ENCODE results near the gene ALKBH5. TPM values are rescaled to one million over a fixed set of nuclear protein-coding genes. Genes with fewer than 3 reads are reported as not detected.

ALKBH5 gene
- total and polyA plus RNA-seq, 2 of the 8 experiments (the other 6 are each of a cell fraction or from before 2014, with no cell fraction given), result 63.7 to 86.4 TPM

GRCh38 chr17:18201108-18201507 is 17.5 kb downstream of the ALKBH5 start:
- Histone ChIP-seq H3K79me1 (ENCODE audit: low read depth, low read length) (peaks cover 33% of the 10 kb centered on the region), H2AFZ (ENCODE audit: low read length) (no peak overlapping the region)

More at GRCh38 chr17:18201108-18201507, 17.5 kb downstream of the ALKBH5 start:
- Histone ChIP-seq H2BK15ac (ENCODE audit: low read length) (no peak overlapping the region), H2BK5ac (ENCODE audit: low read depth, low read length) (no peak overlapping the region), H4K91ac (replicated peaks; ENCODE audit: insufficient read length, low read length) (no peak overlapping the region), H3K36me3 (ENCODE audit: control insufficient read depth in 2 of 4, insufficient read depth in 4 of 4, low read length in 3 of 4) (peaks cover 3 to 25% (median 16%) of the 10 kb centered on the region in 4 experiments; a peak in 6 of 8 replicates), H3K9ac (replicated peaks in 1 of 4; ENCODE audit: extremely low read depth in 1 of 4, low read depth in 3 of 4, low read length in 3 of 4) (no peak overlapping the region), H2BK12ac (ENCODE audit: low read depth, low read length) (no peak overlapping the region), H3K4me2 (ENCODE audit: insufficient read depth in 1 of 2, low read depth in 2 of 2, low read length in 2 of 2) (0 out of 4 replicates have a peak overlapping the region, but pooled peaks of 1 of the 2 experiments have one; percentile 10), H3K79me2 (ENCODE audit: control insufficient read depth in 1 of 2, insufficient read depth in 2 of 2, low read length in 2 of 2) (peaks cover 0 to 72% of the 10 kb centered on the region in 2 experiments; a peak in 2 of 4 replicates), H2AK5ac (ENCODE audit: low read depth, low read length) (no peak overlapping the region), H3K27me3 (replicated peaks in 1 of 4; ENCODE audit: control insufficient read depth in 3 of 4, extremely low read depth in 1 of 4, insufficient read depth in 3 of 4, low read length in 3 of 4) (no peaks in the 10 kb centered on the region), H3K23me2 (ENCODE audit: low read depth, low read length) (no peaks in the 10 kb centered on the region), H4K20me1 (replicated peaks in 1 of 2; ENCODE audit: control insufficient read depth in 1 of 2, insufficient read depth in 2 of 2, low read length in 2 of 2) (peaks cover 17 to 47% of the 10 kb centered on the region in 2 experiments), H2BK20ac (ENCODE audit: low read length) (no peak overlapping the region), H3K14ac (ENCODE audit: insufficient read length) (no peak overlapping the region), H3K4ac (replicated peaks; ENCODE audit: insufficient read length, low read depth, low read length) (no peak overlapping the region), H4K8ac (ENCODE audit: extremely low read depth, insufficient read depth, low read length) (no peak overlapping the region), H3K4me3 (ENCODE audit: extremely low read depth in 1 of 4, insufficient read depth in 2 of 4, low read depth in 3 of 4, low read length in 4 of 4) (no peak overlapping the region), H3K27ac (ENCODE audit: low read depth, low read length) (no peak overlapping the region), H3K23ac (ENCODE audit: insufficient read length) (no peak overlapping the region), H4K5ac (ENCODE audit: insufficient read length, low read depth, low read length) (no peak overlapping the region), H3K18ac (ENCODE audit: extremely low read depth, low read length) (no peak overlapping the region), H3K9me3 (ENCODE audit: insufficient read depth in 2 of 2, low read depth in 1 of 2, low read length in 1 of 2) (no peaks in the 10 kb centered on the region), H2BK120ac (replicated peaks; ENCODE audit: low read depth, low read length) (no peak overlapping the region), H3K56ac (replicated peaks; ENCODE audit: insufficient read length, low read depth, low read length) (no peak overlapping the region), H3K4me1 (replicated peaks in 1 of 4; ENCODE audit: control insufficient read depth in 3 of 4, insufficient read depth in 4 of 4, low read length in 3 of 4) (peaks cover 0 to 8% (median 5%) of the 10 kb centered on the region in 4 experiments; a peak in 5 of 7 replicates)
- DNase-seq (ENCODE audit: low read depth in 1 of 2, low spot score in 2 of 2) (no peak), FAIRE-seq (no peak)
- ChIA-PET POLR2A (ENCODE audit: partially characterized antibody) (interaction anchor here (0.9 to 4.4 kb wide), 5 partner anchors 8 to 62 kb away, joined by 3 to 34 read pairs (median 4); partner anchors contain the start of gene ALKBH5), CTCF (ENCODE audit: partially characterized antibody) (interaction anchor here (1.1 to 9.0 kb wide), 9 partner anchors 10 to 460 kb away, joined by 3 to 99 read pairs (median 6); no protein-coding TSS in a partner anchor)
- WGBS, 2 experiments (ENCODE audit: extremely low coverage in 1 of 2, insufficient coverage in 1 of 2, insufficient read length in 1 of 2, insufficient replicate concordance in 2 of 2, low coverage in 1 of 2, low lambda C conversion rate in 2 of 2, missing lambda C conversion rate in 1 of 2), result 86% methylated on average over 4 of the region's 4 CpGs; no CpG with 5 or more reads in 1 of the 2 experiments
- TF ChIP-seq KDM5A (IDR thresholded peaks at IDR 0.05; ENCODE audit: low read length) (no peak), SP2 (IDR thresholded peaks at IDR 0.05; ENCODE audit: low read length) (no peak), JUN (IDR thresholded peaks at IDR 0.05; ENCODE audit: low read depth, low read length) (no peak), KDM4A (IDR thresholded peaks at IDR 0.05; ENCODE audit: low read depth, low read length, severe bottlenecking) (no peak)
